B cell (primary cell): Measurements from ENCODE around the gene ZNF366. TPM values are rescaled to one million over a fixed set of nuclear protein-coding genes. Genes with fewer than 3 reads are reported as not detected.

Experiments
- ATAC-seq: fragments of 200-7000 bp; cut with Tn5 transposase; one replicate; pipeline ENCODE4 v1.10.0; 2021; ENCODE audit warnings: low read depth, mild to moderate bottlenecking, moderate number of reproducible peaks, moderate library complexity
- CTCF ChIA-PET: fragments of 350-600 bp; sonication (Branson Sonifier 250); formaldehyde crosslinking; loops from one replicate; lab custom pipeline; 2021; ENCODE audit warnings: antibody characterized with exemption, inconsistent platforms; lab: Charles Lee
- POLR2A ChIA-PET: fragments of 350-600 bp; sonication (Branson Sonifier 250); formaldehyde crosslinking; loops from one replicate; lab custom pipeline; 2021; ENCODE audit warnings: antibody characterized with exemption; lab: Charles Lee
- DNase-seq: peaks from one replicate; pipeline ENCODE4 v3.0.0; 2013
- H2AFZ ChIP-seq: 2 replicates; pipeline ENCODE4 v1.6.1; 2012; ENCODE audit warnings: mild to moderate bottlenecking, low read depth, low read length; ENCODE audit not compliant: insufficient read depth, poor library complexity, severe bottlenecking
- H3K27ac ChIP-seq, 2 donors: 1 replicate in 1 of 2; 2 replicates in 1 of 2; pipeline ENCODE4 v1.5.1; 2012 to 2013; ENCODE audit warnings: low read length in 2 of 2, mild to moderate bottlenecking in 2 of 2, moderate library complexity in 1 of 2
- H3K27me3 ChIP-seq, 4 experiments: fragments of 200-600 bp in 1 of 4; sonication (generic) in 1 of 4; replicated peaks in 1 of 4; 1 replicate in 2 of 4; 2 replicates in 2 of 4; pipeline versions ENCODE4 v1.6.1 to v1.7.0; 2013 to 2016; ENCODE audit warnings: low read length in 3 of 4, mild to moderate bottlenecking in 2 of 4, mixed read lengths in 1 of 4, moderate library complexity in 1 of 4; ENCODE audit not compliant: insufficient read depth in 4 of 4, control insufficient read depth in 3 of 4; ENCODE audit errors: control extremely low read depth in 1 of 4
- H3K36me3 ChIP-seq, 2 experiments: replicated peaks in 1 of 2; 1 replicate in 1 of 2; 2 replicates in 1 of 2; pipeline versions ENCODE4 v1.6.1 to v1.7.1; 2013; ENCODE audit warnings: low read length in 1 of 2; ENCODE audit not compliant: insufficient read depth in 2 of 2, control insufficient read depth in 1 of 2; ENCODE audit errors: control extremely low read depth in 1 of 2, extremely low read depth in 1 of 2
- H3K4me1 ChIP-seq, 2 donors: fragments of 200-600 bp in 1 of 2; sonication (generic) in 1 of 2; 1 replicate in 1 of 2; 2 replicates in 1 of 2; pipeline versions ENCODE4 v1.5.1 to v1.6.1; 2013 to 2017; ENCODE audit warnings: low read length in 2 of 2; ENCODE audit not compliant: control insufficient read depth in 2 of 2, insufficient read depth in 2 of 2
- H3K4me2 ChIP-seq: replicated peaks from 2 replicates; pipeline ENCODE3; 2012; ENCODE audit warnings: mild to moderate bottlenecking, low read depth, low read length; ENCODE audit not compliant: poor library complexity, severe bottlenecking
- H3K4me3 ChIP-seq, 5 experiments: fragments of 200-600 bp in 1 of 5; sonication (generic) in 1 of 5; 1 replicate in 3 of 5; 2 replicates in 2 of 5; pipeline versions ENCODE4 v1.5.1 to v1.7.0; 2011 to 2016; ENCODE audit warnings: low read length in 4 of 5, mild to moderate bottlenecking in 4 of 5, low read depth in 2 of 5, control low read depth in 1 of 5, moderate library complexity in 1 of 5; ENCODE audit not compliant: insufficient read depth in 1 of 5; ENCODE audit errors: control extremely low read depth in 1 of 5, extremely low read depth in 1 of 5
- H3K79me2 ChIP-seq: fragments of 200-600 bp; sonication (generic); one replicate; pipeline ENCODE4 v1.6.0; 2016; ENCODE audit warnings: low read length; ENCODE audit not compliant: control insufficient read depth, insufficient read depth
- H3K9ac ChIP-seq: fragments of 200-600 bp; sonication (generic); 2 replicates; pipeline ENCODE4 v1.6.1; 2017; ENCODE audit warnings: mild to moderate bottlenecking, low read length, moderate library complexity
- H3K9me3 ChIP-seq, 3 donors: one replicate each; pipeline versions ENCODE4 v1.6.1 to v1.7.1; 2013; ENCODE audit warnings: low read length in 2 of 3; ENCODE audit not compliant: control insufficient read depth in 2 of 3, insufficient read depth in 1 of 3; ENCODE audit errors: control extremely low read depth in 1 of 3
- H4K20me1 ChIP-seq: 2 replicates; pipeline ENCODE4 v1.6.0; 2012; ENCODE audit warnings: mild to moderate bottlenecking, low read length; ENCODE audit not compliant: insufficient read depth, control insufficient read depth, poor library complexity, severe bottlenecking
- H3K27ac Mint-ChIP-seq: one replicate; pipeline ENCODE4 v1.8.0; 2021; ENCODE audit warnings: mixed read lengths
- H3K27me3 Mint-ChIP-seq: one replicate; pipeline ENCODE4 v1.8.0; 2021; ENCODE audit warnings: mixed read lengths
- H3K4me1 Mint-ChIP-seq: one replicate; pipeline ENCODE4 v1.8.0; 2021; ENCODE audit warnings: mixed read lengths
- H3K4me3 Mint-ChIP-seq: one replicate; pipeline ENCODE4 v1.8.0; 2021; ENCODE audit warnings: mixed read lengths
- H3K9me3 Mint-ChIP-seq: one replicate; pipeline ENCODE4 v1.8.0; 2022; ENCODE audit warnings: mixed read lengths; ENCODE audit not compliant: insufficient read depth
- CTCF ChIP-seq: fragments of 200-600 bp; IDR thresholded peaks from one replicate; pipeline ENCODE4 v1.8.0; 2022; ENCODE audit warnings: antibody characterized with exemption, mild to moderate bottlenecking
- EZH2 ChIP-seq: IDR thresholded peaks from 2 replicates; pipeline ENCODE4 v1.6.1; 2012; ENCODE audit warnings: borderline replicate concordance, low read depth, mild to moderate bottlenecking, moderate library complexity, low read length; ENCODE audit not compliant: insufficient read depth, poor library complexity, severe bottlenecking
- WGBS: methylation state at CpG from one replicate; pipeline ENCODE4 v1.1.5; 2013; ENCODE audit warnings: missing lambda C conversion rate; ENCODE audit not compliant: insufficient coverage; 5-methylcytosine and 5-hydroxymethylcytosine counted together
- intact Hi-C: fragments of 100-400 bp; cut with micrococcal nuclease; formaldehyde crosslinking; loops from one replicate; pipeline ENCODE4 v1.10.0; 2022
- polyA plus RNA-seq: library from polyadenylated mRNA; depleted of rRNA; stranded (reverse); fragments of >200 nt; gene quantifications from 2 replicates; pipeline ENCODE4 v1.2.3, GENCODE V29; 2012
- total RNA-seq, 2 donors: library from RNA; stranded (reverse); fragments of 120-200 nt in 1 of 2; gene quantifications; 1 replicate in 1 of 2; 2 replicates in 1 of 2; pipeline versions ENCODE4 v1.2.3 to v1.2.4, GENCODE V29; 2013 to 2022

The ZNF366 gene
- total and polyA plus RNA-seq, 2 donors (not counting 1 experiment from before 2014, with no cell fraction given) = 0.03 TPM; not detected in 1

DNA sequence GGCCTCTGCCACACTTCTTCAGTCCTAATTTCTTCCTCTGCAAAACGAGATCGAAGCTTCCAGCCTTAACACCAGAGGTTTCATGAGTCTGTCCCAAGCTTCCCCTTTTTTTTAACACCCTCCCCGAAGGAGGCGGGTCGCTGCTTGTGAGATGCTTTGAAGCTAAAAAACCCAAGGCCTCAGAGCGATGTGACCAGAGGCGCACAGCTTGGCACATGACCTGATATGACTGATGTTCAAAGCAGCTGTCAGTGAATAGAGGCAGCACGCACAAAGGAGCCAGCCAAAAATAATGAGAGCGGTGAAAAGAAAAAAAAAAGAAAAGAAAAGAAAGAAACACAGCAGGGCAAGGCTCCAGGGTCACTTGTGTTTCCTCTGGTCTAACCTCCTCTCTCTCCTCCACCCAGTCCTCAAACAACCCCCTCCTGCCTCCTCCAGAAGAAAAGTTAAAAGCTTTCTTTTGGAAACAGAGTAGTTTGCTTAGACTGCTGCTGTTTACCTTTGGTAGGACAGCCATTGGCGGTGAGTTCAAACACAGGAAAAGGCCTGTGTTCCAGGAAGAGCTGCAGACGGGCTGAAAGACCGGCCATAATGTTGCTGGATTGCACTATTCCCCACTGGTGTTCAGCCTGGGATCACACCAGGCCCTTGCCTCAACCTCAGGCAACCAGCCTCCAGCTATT, 10.9 kb upstream of the ZNF366 start:
- peaks cover 4% of the 10 kb centered on the region for H3K27me3 Mint-ChIP-seq
- peaks cover 6% of the 10 kb centered on the region for H3K4me1 Mint-ChIP-seq
- Histone ChIP-seq H3K9ac (peak overlapping the region; percentile 22), H3K27me3 (no peaks in the 10 kb centered on the region), H4K20me1 (no peaks in the 10 kb centered on the region), H3K9me3 (peaks cover 0 to 4% (median 3%) of the 10 kb centered on the region in 3 donors), H3K4me1 (peaks cover 9% of the 10 kb centered on the region in 2 donors), H3K4me3 (no peak overlapping the region), H3K79me2 (no peaks in the 10 kb centered on the region), H3K36me3 (no peaks in the 10 kb centered on the region), H3K27ac (peak overlapping the region in 1 of 2 donors; percentile 19), H3K4me2 (peak overlapping the region; percentile 47), H2AFZ (peak overlapping the region; percentile 63)
- peak; percentile 39 for ATAC-seq
- DNase-seq = peak; percentile 52
- H3K4me3 Mint-ChIP-seq = peak overlapping the region; percentile 27
- H3K9me3 Mint-ChIP-seq = no peaks in the 10 kb centered on the region
- POLR2A ChIA-PET = interaction anchor here (0.5 kb wide), 1 partner anchor 82 kb away, joined by 3 read pairs; no protein-coding TSS in a partner anchor
- WGBS = 37% methylated on average over 9 of the region's 12 CpGs
- TF ChIP-seq CTCF (no peak), EZH2 (no peak)
- CTCF ChIA-PET = no interaction called here
- H3K27ac Mint-ChIP-seq = peak overlapping the region; percentile 21
- intact Hi-C loops = no loop called here

- H3K79me2 ChIP-seq = no peaks in the 10 kb centered on the region
- no CpG with 5 or more reads among the region's 2 CpGs for WGBS
- H3K36me3 ChIP-seq = no peaks in the 10 kb centered on the region
- peaks cover 6% of the 10 kb centered on the region for H3K4me1 Mint-ChIP-seq
- H3K9me3 Mint-ChIP-seq = no peaks in the 10 kb centered on the region
- no peak overlapping the region for H3K4me3 ChIP-seq
- H3K27ac ChIP-seq = no peak overlapping the region
- H3K4me2 ChIP-seq = no peak overlapping the region
- H3K27me3 ChIP-seq = no peaks in the 10 kb centered on the region
- POLR2A ChIA-PET = no interaction called here
- peaks cover 8% of the 10 kb centered on the region for H3K27me3 Mint-ChIP-seq
- peaks cover 0 to 4% (median 3%) of the 10 kb centered on the region in 3 donors for H3K9me3 ChIP-seq
- peaks cover 9% of the 10 kb centered on the region in 2 donors for H3K4me1 ChIP-seq
- DNase-seq = no peak
- H3K27ac Mint-ChIP-seq = no peak overlapping the region
- H2AFZ ChIP-seq = no peak overlapping the region
- TF ChIP-seq CTCF (no peak), EZH2 (no peak)
- no peak overlapping the region for H3K4me3 Mint-ChIP-seq
- no peak for ATAC-seq
- intact Hi-C loops = no loop called here
- no peaks in the 10 kb centered on the region for H4K20me1 ChIP-seq
- CTCF ChIA-PET = no interaction called here
- H3K9ac ChIP-seq = no peak overlapping the region
Observed at GRCh38 chr5:72516916-72517315, 9.7 kb upstream of the ZNF366 start.
